ENCODE results near the gene ACACA.
A peak's percentile ranks its signal among the peaks of the same experiment; 100 is the strongest.

ACACA gene

GRCh38 chr17:37406635-37407461 is at the start of gene ACACA, which contains the start of gene TADA2A:
Gene ACACA, minus strand, starts transcription at chr17:37406836. Its CDS starts 537 bp downstream, at chr17:37406299.
Gene TADA2A, plus strand, starts transcription at chr17:37406886. Its CDS starts 4,480 bp downstream, at chr17:37411366.
- H3K4me3 ChIP-seq (ENCODE audit: low read length), result peak within 1 kb of the TSS; percentile 98
- peak; percentile 88 for DNase-seq
- H4K20me1 ChIP-seq (ENCODE audit: insufficient read depth, low read length), result no peaks in the 10 kb centered on the region
- no peaks in the 10 kb centered on the region for H3K9me3 ChIP-seq (replicated peaks; ENCODE audit: insufficient read depth, low read length)
- peak within 1 kb of the TSS; percentile 76 for H3K27ac ChIP-seq (ENCODE audit: low read length)
- H3K27me3 ChIP-seq (replicated peaks; ENCODE audit: insufficient read depth, low read length), result no peaks in the 10 kb centered on the region
- H3K4me1 ChIP-seq (ENCODE audit: low read length), result peaks cover 7% of the 10 kb centered on the region; the same call in 1 of the 2 replicates
- H3K36me3 ChIP-seq (replicated peaks; ENCODE audit: insufficient read depth, low read length), result no peaks in the 10 kb centered on the region
- H2AFZ ChIP-seq (ENCODE audit: low read length), result peak within 1 kb of the TSS; percentile 99
- no peaks in the 10 kb centered on the region for H3K9me2 ChIP-seq (replicated peaks; ENCODE audit: insufficient read depth, low read length)
- H3K4me2 ChIP-seq (ENCODE audit: low read depth, low read length), result peak within 1 kb of the TSS; percentile 99
- peak within 1 kb of the TSS; percentile 96 for H3K9ac ChIP-seq (ENCODE audit: low read length)
- peaks cover 4% of the 10 kb centered on the region; the same call in 1 of the 2 replicates for H3F3A ChIP-seq (ENCODE audit: insufficient read depth, low read length)
- H3K79me2 ChIP-seq (ENCODE audit: low read length), result peaks cover 32% of the 10 kb centered on the region
- TF ChIP-seq EZH2 (optimal IDR thresholded peaks at IDR 0.05; ENCODE audit: low read depth, low read length) (no peak), EZH2phosphoT487 (IDR thresholded peaks at IDR 0.05; ENCODE audit: low read length) (no peak)

GRCh38 chr17:37450112-37450511 is 43.5 kb upstream of the ACACA start:
- Histone ChIP-seq H3K4me1 (ENCODE audit: low read length) (peaks cover 9% of the 10 kb centered on the region), H2AFZ (ENCODE audit: low read length) (no peak overlapping the region), H3K36me3 (replicated peaks; ENCODE audit: insufficient read depth, low read length) (no peaks in the 10 kb centered on the region), H3K9me3 (replicated peaks; ENCODE audit: insufficient read depth, low read length) (no peaks in the 10 kb centered on the region), H3K79me2 (ENCODE audit: low read length) (no peaks in the 10 kb centered on the region), H3K9me2 (replicated peaks; ENCODE audit: insufficient read depth, low read length) (no peaks in the 10 kb centered on the region), H3F3A (ENCODE audit: insufficient read depth, low read length) (no peaks in the 10 kb centered on the region), H3K9ac (ENCODE audit: low read length) (no peak overlapping the region; the same call in 1 of the 2 replicates), H4K20me1 (ENCODE audit: insufficient read depth, low read length) (no peaks in the 10 kb centered on the region), H3K27me3 (replicated peaks; ENCODE audit: insufficient read depth, low read length) (no peaks in the 10 kb centered on the region), H3K4me2 (ENCODE audit: low read depth, low read length) (no peak overlapping the region; the same call in 1 of the 2 replicates), H3K4me3 (ENCODE audit: low read length) (no peak overlapping the region), H3K27ac (ENCODE audit: low read length) (peak overlapping the region; percentile 69; the same call in 1 of the 2 replicates)
- no peak for TF ChIP-seq EZH2phosphoT487 (IDR thresholded peaks at IDR 0.05; ENCODE audit: low read length)
- no peak for TF ChIP-seq EZH2 (optimal IDR thresholded peaks at IDR 0.05; ENCODE audit: low read depth, low read length)
- no peak for TF ChIP-seq CTCF (IDR thresholded peaks at IDR 0.05; ENCODE audit: low read length)
- DNase-seq, result peak; percentile 71

- TF ChIP-seq CTCF (IDR thresholded peaks at IDR 0.05; ENCODE audit: low read length), result no peak
- TF ChIP-seq EZH2 (optimal IDR thresholded peaks at IDR 0.05; ENCODE audit: low read depth, low read length), result no peak
- no peak for TF ChIP-seq EZH2phosphoT487 (IDR thresholded peaks at IDR 0.05; ENCODE audit: low read length)
Measured at GRCh38 chr17:37447641-37448040, 41.0 kb upstream of the ACACA start.

More at GRCh38 chr17:37447641-37448040, 41.0 kb upstream of the ACACA start:
- H3K4me1 ChIP-seq (ENCODE audit: low read length), result peaks cover 9% of the 10 kb centered on the region
- no peak overlapping the region for H3K4me3 ChIP-seq (ENCODE audit: low read length)
- DNase-seq, result no peak
- H3F3A ChIP-seq (ENCODE audit: insufficient read depth, low read length), result no peaks in the 10 kb centered on the region
- no peaks in the 10 kb centered on the region for H3K9me2 ChIP-seq (replicated peaks; ENCODE audit: insufficient read depth, low read length)
- H3K36me3 ChIP-seq (replicated peaks; ENCODE audit: insufficient read depth, low read length), result no peaks in the 10 kb centered on the region
- H3K9ac ChIP-seq (ENCODE audit: low read length), result no peak overlapping the region
- H3K9me3 ChIP-seq (replicated peaks; ENCODE audit: insufficient read depth, low read length), result no peaks in the 10 kb centered on the region
- no peak overlapping the region for H2AFZ ChIP-seq (ENCODE audit: low read length)
- no peaks in the 10 kb centered on the region for H3K79me2 ChIP-seq (ENCODE audit: low read length)
- no peaks in the 10 kb centered on the region for H3K27me3 ChIP-seq (replicated peaks; ENCODE audit: insufficient read depth, low read length)
- H3K4me2 ChIP-seq (ENCODE audit: low read depth, low read length), result no peak overlapping the region
- no peaks in the 10 kb centered on the region for H4K20me1 ChIP-seq (ENCODE audit: insufficient read depth, low read length)
- no peak overlapping the region for H3K27ac ChIP-seq (ENCODE audit: low read length)

Measured in MM.1S (cell line).